K562 (cell line): ENCODE data around the gene LMBR1L. TPM values are rescaled to one million over a fixed set of nuclear protein-coding genes. Genes with fewer than 3 reads are reported as not detected.

Experiments
- AFF4 ChIP-seq: sonication (generic); formaldehyde crosslinking; IDR thresholded peaks from 2 replicates; pipeline ENCODE4 v1.8.0; 2023; ENCODE audit warnings: mild to moderate bottlenecking, missing genetic modification reagents
- ARID3A ChIP-seq: IDR thresholded peaks from 2 replicates; pipeline ENCODE4 v1.6.1; 2012; ENCODE audit warnings: low read depth, low read length, improper control_type of control experiment, borderline replicate concordance
- BMI1 ChIP-seq: fragments of 150-350 bp; IDR thresholded peaks from 2 replicates; pipeline ENCODE4 v1.6.1; 2014; ENCODE audit warnings: low read length
- BRCA1 ChIP-seq, 2 experiments: fragments of 450-650 bp in 1 of 2; sonication (generic) in 1 of 2; formaldehyde crosslinking in 1 of 2; IDR thresholded peaks; 2 replicates each; pipeline versions ENCODE4 v1.5.0 to v1.6.1; 2017 to 2020; ENCODE audit warnings: mild to moderate bottlenecking in 1 of 2, missing genetic modification reagents in 1 of 2
- CHD4 ChIP-seq: fragments of 200-600 bp; sonication (generic); IDR thresholded peaks from 3 replicates; pipeline ENCODE4 v1.6.1; 2012; ENCODE audit warnings: low read depth, mild to moderate bottlenecking, mixed read lengths, low read length, inconsistent platforms; ENCODE audit not compliant: insufficient read depth, insufficient replicate concordance, poor library complexity, severe bottlenecking
- EHMT2 ChIP-seq: fragments of 450-650 bp; IDR thresholded peaks from 2 replicates; pipeline ENCODE4 v1.6.1; 2018; ENCODE audit warnings: antibody characterized with exemption
- FOXK1 ChIP-seq: sonication (generic); formaldehyde crosslinking; IDR thresholded peaks from 2 replicates; pipeline ENCODE4 v1.8.0; 2022; ENCODE audit warnings: missing genetic modification reagents, mild to moderate bottlenecking, borderline replicate concordance
- GMEB1 ChIP-seq: fragments of 250-450 bp; sonication (Bioruptor Pico); IDR thresholded peaks from 2 replicates; pipeline ENCODE4 v1.4.0; 2020; ENCODE audit warnings: mild to moderate bottlenecking
- POLR2A ChIP-seq: fragments of 450-650 bp; conservative IDR thresholded peaks from 2 replicates; pipeline ENCODE4 v1.6.1; 2016
- PPARD ChIP-seq: fragments of 250-450 bp; sonication (Bioruptor Pico); IDR thresholded peaks from 2 replicates; pipeline ENCODE4 v1.8.0; 2022; ENCODE audit warnings: inconsistent platforms, mild to moderate bottlenecking, moderate library complexity
- SAFB2 ChIP-seq: fragments of 200-400 bp; formaldehyde crosslinking; IDR thresholded peaks from 2 replicates; pipeline ENCODE4 v1.6.1; 2018; ENCODE audit warnings: borderline replicate concordance, low read length, low read depth, moderate library complexity; ENCODE audit not compliant: severe bottlenecking
- SLC30A9 ChIP-seq: fragments of 250-450 bp; sonication (Bioruptor Pico); IDR thresholded peaks from 2 replicates; pipeline ENCODE4 v1.8.0; 2022; ENCODE audit warnings: mild to moderate bottlenecking, moderate library complexity
- XRCC4 ChIP-seq: IDR thresholded peaks from one replicate; pipeline ENCODE4 v1.6.1; 2011; ENCODE audit not compliant: insufficient read depth, insufficient read length; ENCODE audit errors: extremely low read depth
- ZBTB43 ChIP-seq: sonication (generic); formaldehyde crosslinking; IDR thresholded peaks from 2 replicates; pipeline ENCODE4 v1.8.0; 2023; ENCODE audit warnings: mild to moderate bottlenecking, missing genetic modification reagents
- ZNF277 ChIP-seq: fragments of 250-450 bp; sonication (Bioruptor Pico); IDR thresholded peaks from 2 replicates; pipeline ENCODE4 v1.8.0; 2022; ENCODE audit warnings: inconsistent platforms, mild to moderate bottlenecking, moderate library complexity, borderline replicate concordance
- ZNF75A ChIP-seq: fragments of 450-650 bp; formaldehyde crosslinking; IDR thresholded peaks from 2 replicates; pipeline ENCODE4 v1.4.0; 2020; ENCODE audit warnings: mild to moderate bottlenecking
- polyA plus RNA-seq, 8 experiments: library from polyadenylated mRNA; depleted of rRNA in 4 of 8; stranded (reverse) in 5 of 8; unstranded in 3 of 8; fragments of >200 nt; fragmentation: Nextera tagmentation in 2 of 8; fragmentation: Illumina TruSeq in 1 of 8; extraction: Ambion mirVana in 2 of 8; extraction: Trizol in 1 of 8; gene quantifications; 2 replicates each; pipeline versions ENCODE4 v1.2.1 to v1.2.3, GENCODE V29; 2011 to 2014; ENCODE audit warnings: inconsistent platforms in 1 of 8, missing spikeins in 1 of 8
- total RNA-seq, 7 experiments: library from RNA; depleted of rRNA in 6 of 7; stranded (reverse); fragments of >200 nt in 6 of 7; fragmentation: Illumina TruSeq in 2 of 7; extraction: Trizol in 2 of 7; gene quantifications; 2 replicates each; pipeline versions ENCODE4 v1.2.1 to v1.2.3, GENCODE V29; 2011 to 2021; ENCODE audit warnings: low replicate concordance in 1 of 7

Gene LMBR1L
- total and polyA plus RNA-seq, 9 of the 15 experiments (the other 6 are each of a cell fraction or from before 2014, with no cell fraction given) = 2.5 to 57.0 (median 31.1) TPM

- no peak for TF ChIP-seq ZNF277
- TF ChIP-seq ZNF75A (CRISPR knock-in tag) = no peak
- no peak for TF ChIP-seq BMI1
- TF ChIP-seq PPARD (CRISPR knock-in tag) = no peak
- no peak for TF ChIP-seq SAFB2
- TF ChIP-seq BRCA1 (IDR thresholded peaks at IDR 0.05) = no peak
- no peak for TF ChIP-seq BRCA1 (CRISPR knock-in tag; IDR thresholded peaks at IDR 0.05)
- TF ChIP-seq SLC30A9 = no peak
- peak; percentile 88 for TF ChIP-seq POLR2A
- peak; percentile 92 for TF ChIP-seq GMEB1
- TF ChIP-seq ARID3A = 0 out of 2 replicates have a peak, but pooled peaks have one; percentile 40
- TF ChIP-seq CHD4 = no peak
- peak; percentile 6; the same call in 1 of the 2 replicates for TF ChIP-seq FOXK1 (CRISPR knock-in tag)
- TF ChIP-seq EHMT2 = no peak
- TF ChIP-seq ZBTB43 (CRISPR knock-in tag) = peak; percentile 76; the same call in 1 of the 2 replicates
- TF ChIP-seq AFF4 (CRISPR knock-in tag) = peak; percentile 70
- TF ChIP-seq XRCC4 = no peak
Measured at GRCh38 chr12:49060237-49061156, 50.1 kb downstream of the LMBR1L start, which contains the start of gene KMT2D (continued).
